Thymus (tissue), 11 donors: ENCODE measurements around the gene NEURL2. TPM values are rescaled to one million over a fixed set of nuclear protein-coding genes. Genes with fewer than 3 reads are reported as not detected.
"Not testable (repeated sequence)": the region's sequence is repeated elsewhere in the genome, so short reads cannot be mapped to it uniquely, and the experiment has no call there.

ENCODE experiments used
- DNase-seq, 9 donors: peaks; one replicate each; pipeline ENCODE4 v3.0.0-alpha.2; 2013; ENCODE audit warnings: low spot score in 9 of 9, low read depth in 6 of 9, missing footprints in 1 of 9
- H3K27ac ChIP-seq, 2 donors: one replicate each; pipeline ENCODE4 v1.5.1; 2013; ENCODE audit warnings: control low read depth in 1 of 2, low read depth in 1 of 2, low read length in 1 of 2, mild to moderate bottlenecking in 1 of 2, moderate library complexity in 1 of 2
- H3K27me3 ChIP-seq, 2 donors: one replicate each; pipeline ENCODE4 v1.5.1; 2013; ENCODE audit warnings: low read length in 1 of 2; ENCODE audit not compliant: control insufficient read depth in 2 of 2, insufficient read depth in 1 of 2
- H3K36me3 ChIP-seq, 2 donors: one replicate each; pipeline ENCODE4 v1.5.1; 2013; ENCODE audit warnings: low read length in 1 of 2, mild to moderate bottlenecking in 1 of 2, moderate library complexity in 1 of 2; ENCODE audit not compliant: control insufficient read depth in 2 of 2, insufficient read depth in 2 of 2
- H3K4me1 ChIP-seq, 2 donors: one replicate each; pipeline ENCODE4 v1.5.1; 2013; ENCODE audit warnings: low read length in 2 of 2; ENCODE audit not compliant: control insufficient read depth in 2 of 2, insufficient read depth in 2 of 2
- H3K4me3 ChIP-seq, 2 donors: one replicate each; pipeline ENCODE4 v1.5.1; 2013; ENCODE audit warnings: low read length in 2 of 2, control low read depth in 1 of 2, mild to moderate bottlenecking in 1 of 2
- H3K9me3 ChIP-seq, 2 donors: one replicate each; pipeline ENCODE4 v1.5.1; 2013; ENCODE audit warnings: low read length in 1 of 2, mild to moderate bottlenecking in 1 of 2; ENCODE audit not compliant: control insufficient read depth in 2 of 2, insufficient read depth in 1 of 2
- WGBS: extraction: QIAGEN DNeasy Blood & Tissue Kit; methylation state at CpG from one replicate; pipeline ENCODE4 v1.1.7; 2013; 5-methylcytosine and 5-hydroxymethylcytosine counted together
- polyA plus RNA-seq: library from polyadenylated mRNA; stranded (reverse); fragments of 200-250 nt; gene quantifications from one replicate; pipeline ENCODE4 v1.2.3, GENCODE V29; 2013
- total RNA-seq: library from RNA; stranded (reverse); fragments of 120-200 nt; gene quantifications from one replicate; pipeline ENCODE4 v1.2.4, GENCODE V29; 2013
- donor health status: healthy.

The NEURL2 gene
- total and polyA plus RNA-seq, 2 donors: 8.1 to 51.4 TPM

GRCh38 chr20:45905505-45906079 lies 14.6 kb upstream of the NEURL2 start:
- H3K4me3 ChIP-seq: no peak overlapping the region
- H3K36me3 ChIP-seq: peaks cover 0 to 8% of the 10 kb centered on the region in 2 donors
- WGBS: 96% methylated on average over 8 of the region's 8 CpGs

GRCh38 chr20:45904583-45905504 lies 13.8 kb upstream of the NEURL2 start:
- peak overlapping the region in 1 of 2 donors; percentile 13 for H3K4me3 ChIP-seq
- DNase-seq: peak in 2 of 9 donors; percentile 44 to 69
- peak overlapping the region in 1 of 2 donors; percentile 90 for H3K27ac ChIP-seq
- peaks cover 0 to 26% of the 10 kb centered on the region in 2 donors for H3K4me1 ChIP-seq
- 69% methylated on average over 16 of the region's 16 CpGs for WGBS
- no peaks in the 10 kb centered on the region for H3K9me3 ChIP-seq
- H3K36me3 ChIP-seq: peaks cover 0 to 8% of the 10 kb centered on the region in 2 donors
- no peaks in the 10 kb centered on the region for H3K27me3 ChIP-seq

More at GRCh38 chr20:45905505-45906079, 14.6 kb upstream of the NEURL2 start:
- no peak for DNase-seq
- no peaks in the 10 kb centered on the region for H3K9me3 ChIP-seq
- peaks cover 0 to under 1% of the 10 kb centered on the region in 2 donors for H3K27me3 ChIP-seq
- H3K4me1 ChIP-seq: peaks cover 2 to 31% of the 10 kb centered on the region in 2 donors
- peak overlapping the region in 1 of 2 donors; percentile 90 for H3K27ac ChIP-seq

GRCh38 chr20:45902199-45902701 lies 11.2 kb upstream of the NEURL2 start:
- no peak overlapping the region for H3K4me3 ChIP-seq
- no peaks in the 10 kb centered on the region for H3K9me3 ChIP-seq
- H3K27ac ChIP-seq: no peak overlapping the region
- H3K27me3 ChIP-seq: no peaks in the 10 kb centered on the region
- peaks cover 13 to 24% of the 10 kb centered on the region in 2 donors for H3K36me3 ChIP-seq
- DNase-seq: no peak
- H3K4me1 ChIP-seq: peaks cover 0 to 24% of the 10 kb centered on the region in 2 donors
- 97% methylated on average over 14 of the region's 14 CpGs for WGBS

GRCh38 chr20:45901332-45901731 lies 10.3 kb upstream of the NEURL2 start:
- H3K36me3 ChIP-seq: peaks cover 21 to 32% of the 10 kb centered on the region in 2 donors
- H3K27ac ChIP-seq: not testable (repeated sequence)

GRCh38 chr20:45899046-45899835 lies 8.2 kb upstream of the NEURL2 start:
- H3K36me3 ChIP-seq: peaks cover 34 to 47% of the 10 kb centered on the region in 2 donors
- no peak overlapping the region for H3K27ac ChIP-seq
- WGBS: 96% methylated on average over 13 of the region's 13 CpGs
- no peaks in the 10 kb centered on the region for H3K9me3 ChIP-seq
- no peak overlapping the region for H3K4me3 ChIP-seq
- H3K27me3 ChIP-seq: no peaks in the 10 kb centered on the region
- peaks cover 0 to 4% of the 10 kb centered on the region in 2 donors for H3K4me1 ChIP-seq
- no peak for DNase-seq

More at GRCh38 chr20:45901332-45901731, 10.3 kb upstream of the NEURL2 start:
- not testable (repeated sequence) for H3K4me3 ChIP-seq, DNase-seq, H3K9me3 ChIP-seq, H3K27me3 ChIP-seq
- WGBS: 97% methylated on average over 6 of the region's 6 CpGs
- peaks cover 0 to 24% of the 10 kb centered on the region in 2 donors for H3K4me1 ChIP-seq

GRCh38 chr20:45898285-45898684 lies 7.3 kb upstream of the NEURL2 start:
- no peak for DNase-seq
- H3K4me3 ChIP-seq: no peak overlapping the region
- WGBS: 95% methylated on average over 12 of the region's 12 CpGs

GRCh38 chr20:45897692-45898091 lies 6.7 kb upstream of the NEURL2 start:
- peaks cover 40 to 57% of the 10 kb centered on the region in 2 donors for H3K36me3 ChIP-seq
- H3K27me3 ChIP-seq: no peaks in the 10 kb centered on the region
- WGBS: 98% methylated on average over 7 of the region's 7 CpGs
- no peaks in the 10 kb centered on the region for H3K9me3 ChIP-seq
- DNase-seq: no peak
- H3K4me3 ChIP-seq: no peak overlapping the region
- H3K4me1 ChIP-seq: no peaks in the 10 kb centered on the region
- H3K27ac ChIP-seq: no peak overlapping the region

More at GRCh38 chr20:45898285-45898684, 7.3 kb upstream of the NEURL2 start:
- Histone ChIP-seq H3K27ac (no peak overlapping the region), H3K9me3 (no peaks in the 10 kb centered on the region), H3K27me3 (no peaks in the 10 kb centered on the region), H3K36me3 (peaks cover 40 to 53% of the 10 kb centered on the region in 2 donors), H3K4me1 (no peaks in the 10 kb centered on the region)

- Histone ChIP-seq H3K4me1 (peaks cover 0 to under 1% of the 10 kb centered on the region in 2 donors), H3K4me3 (no peak overlapping the region), H3K9me3 (no peaks in the 10 kb centered on the region), H3K27ac (no peak overlapping the region), H3K36me3 (peaks cover 40 to 57% of the 10 kb centered on the region in 2 donors), H3K27me3 (no peaks in the 10 kb centered on the region)
- 95% methylated on average over 2 of the region's 2 CpGs for WGBS
- no peak for DNase-seq
These were observed 6.3 kb upstream of the NEURL2 start for GRCh38 chr20:45897289-45897688.
